ENCODE results near the gene LRIF1.
"Not testable (repeated sequence)": the region's sequence is repeated elsewhere in the genome, so short reads cannot be mapped to it uniquely, and the experiment has no call there.

Gene LRIF1, protein sequence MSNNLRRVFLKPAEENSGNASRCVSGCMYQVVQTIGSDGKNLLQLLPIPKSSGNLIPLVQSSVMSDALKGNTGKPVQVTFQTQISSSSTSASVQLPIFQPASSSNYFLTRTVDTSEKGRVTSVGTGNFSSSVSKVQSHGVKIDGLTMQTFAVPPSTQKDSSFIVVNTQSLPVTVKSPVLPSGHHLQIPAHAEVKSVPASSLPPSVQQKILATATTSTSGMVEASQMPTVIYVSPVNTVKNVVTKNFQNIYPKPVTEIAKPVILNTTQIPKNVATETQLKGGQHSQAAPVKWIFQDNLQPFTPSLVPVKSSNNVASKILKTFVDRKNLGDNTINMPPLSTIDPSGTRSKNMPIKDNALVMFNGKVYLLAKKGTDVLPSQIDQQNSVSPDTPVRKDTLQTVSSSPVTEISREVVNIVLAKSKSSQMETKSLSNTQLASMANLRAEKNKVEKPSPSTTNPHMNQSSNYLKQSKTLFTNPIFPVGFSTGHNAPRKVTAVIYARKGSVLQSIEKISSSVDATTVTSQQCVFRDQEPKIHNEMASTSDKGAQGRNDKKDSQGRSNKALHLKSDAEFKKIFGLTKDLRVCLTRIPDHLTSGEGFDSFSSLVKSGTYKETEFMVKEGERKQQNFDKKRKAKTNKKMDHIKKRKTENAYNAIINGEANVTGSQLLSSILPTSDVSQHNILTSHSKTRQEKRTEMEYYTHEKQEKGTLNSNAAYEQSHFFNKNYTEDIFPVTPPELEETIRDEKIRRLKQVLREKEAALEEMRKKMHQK

DNA sequence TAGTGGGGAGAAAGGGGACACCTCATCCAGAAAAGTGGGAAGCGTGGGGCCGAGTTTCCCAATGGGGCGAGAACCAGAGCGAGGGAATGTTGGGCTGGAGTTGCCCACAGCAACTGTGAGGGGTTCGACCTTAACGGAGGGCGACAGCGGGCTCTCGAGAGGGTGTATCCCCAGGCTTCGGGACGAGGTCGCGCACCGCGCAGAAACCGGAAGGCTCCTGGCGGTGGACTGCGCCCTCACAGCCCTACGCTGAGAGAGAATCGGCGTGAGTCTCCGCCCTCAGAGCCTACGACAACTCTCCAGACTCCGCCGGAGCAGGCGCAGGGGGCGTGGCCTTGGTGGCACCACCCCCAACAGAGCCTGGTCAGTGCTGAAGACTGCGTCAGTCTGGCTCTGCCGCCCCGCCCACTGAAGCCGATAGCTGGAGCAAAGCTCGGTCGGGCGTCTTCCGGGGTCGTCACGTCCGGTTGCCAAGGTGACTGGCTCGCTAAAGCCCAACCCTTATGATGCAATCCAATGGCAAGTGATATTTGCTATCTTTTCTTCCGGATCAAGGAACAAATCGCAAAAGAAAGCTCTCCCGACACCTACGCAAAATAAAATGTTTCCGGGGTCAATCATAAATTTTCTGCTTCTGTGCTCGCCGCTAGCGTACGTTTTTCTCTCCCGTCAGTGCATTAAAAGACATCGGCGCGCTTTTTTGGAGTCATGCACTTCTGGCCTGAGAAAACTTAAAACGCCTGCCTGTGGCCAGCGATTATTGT, at the start of gene LRIF1:
Gene LRIF1, minus strand, starts transcription at position 232 of the 764 bp plus-strand sequence. CDS start 234 bp downstream, outside the sequence.
- peak; percentile 96 for DNase-seq

DNA sequence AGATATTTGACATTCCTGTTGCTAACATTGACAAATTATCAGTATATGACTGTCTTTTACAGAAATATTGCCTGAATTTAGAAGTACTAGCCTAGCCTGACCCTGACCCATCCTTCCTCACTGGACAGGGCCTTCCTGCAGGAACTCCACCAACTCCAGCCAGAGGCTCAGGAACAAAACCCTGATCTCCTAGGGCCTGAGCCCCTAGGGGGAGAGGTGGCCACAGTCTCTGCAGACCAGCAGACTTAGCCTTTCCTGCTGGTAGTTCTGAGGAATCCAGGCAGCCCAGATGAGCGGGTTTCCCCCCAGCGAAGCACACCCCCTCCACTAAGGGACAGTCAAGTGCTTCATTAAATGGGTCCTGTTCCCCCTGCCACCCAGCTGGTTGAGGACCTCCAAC, 44.3 kb upstream of the LRIF1 start:
- DNase-seq, result no peak

DNA sequence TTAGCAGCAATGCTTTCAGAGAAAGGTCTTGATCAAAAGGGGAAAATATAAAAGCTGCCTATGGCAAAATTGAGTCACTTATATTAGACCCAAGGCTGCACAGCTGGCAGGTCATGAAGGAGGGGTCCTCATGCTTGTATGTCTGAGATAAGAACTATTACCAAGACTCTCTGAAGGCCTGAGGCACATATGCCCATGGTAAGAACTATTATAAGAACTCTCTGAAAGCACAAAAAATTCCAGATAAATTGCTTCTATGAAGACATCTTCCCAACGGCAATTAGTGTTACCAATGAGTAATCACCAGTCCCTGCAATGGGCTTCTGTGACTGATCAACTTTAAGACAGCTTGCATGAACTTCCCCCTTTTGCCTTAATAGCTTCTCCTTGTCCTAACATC, 42.8 kb upstream of the LRIF1 start:
- DNase-seq, result no peak

DNA sequence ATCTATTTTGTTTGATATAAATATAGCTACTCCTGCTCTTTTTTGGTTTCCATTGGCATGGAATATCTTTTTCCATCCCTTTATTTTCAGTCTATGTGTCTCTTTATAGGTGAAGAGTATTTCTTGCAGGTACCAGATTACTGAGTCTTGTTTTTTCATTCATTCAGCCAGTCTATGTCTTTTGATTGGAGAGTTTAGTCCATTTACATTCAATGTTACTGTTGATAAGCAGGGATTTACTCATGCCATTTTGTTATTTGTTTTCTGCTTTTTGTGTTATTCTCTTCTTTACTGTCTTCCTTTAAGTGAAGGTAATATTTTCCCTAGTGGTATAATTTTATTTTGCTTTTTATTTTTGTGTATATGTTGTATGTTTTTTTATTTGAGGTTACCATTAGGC, 35.9 kb upstream of the LRIF1 start:
- DNase-seq, result not testable (repeated sequence)

DNA sequence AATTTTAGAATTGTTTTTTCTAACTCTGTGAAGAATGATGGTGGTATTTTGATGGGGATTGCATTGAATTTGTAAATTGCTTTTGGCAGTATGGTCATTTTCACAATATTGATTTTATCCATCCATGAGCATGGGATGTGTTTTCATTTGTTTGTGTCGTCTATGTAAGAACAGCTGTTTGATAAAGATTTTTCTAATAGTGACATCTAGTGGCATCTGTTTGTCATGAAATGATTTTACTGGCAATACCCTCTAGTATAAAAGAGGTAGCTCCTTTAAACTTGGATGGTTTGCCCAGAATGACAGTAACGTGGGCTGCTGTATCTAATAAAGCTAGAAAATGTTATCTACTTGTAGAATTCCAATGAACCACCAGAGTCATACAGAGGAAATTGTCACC, 28.6 kb upstream of the LRIF1 start:
- not testable (repeated sequence) for DNase-seq

DNA sequence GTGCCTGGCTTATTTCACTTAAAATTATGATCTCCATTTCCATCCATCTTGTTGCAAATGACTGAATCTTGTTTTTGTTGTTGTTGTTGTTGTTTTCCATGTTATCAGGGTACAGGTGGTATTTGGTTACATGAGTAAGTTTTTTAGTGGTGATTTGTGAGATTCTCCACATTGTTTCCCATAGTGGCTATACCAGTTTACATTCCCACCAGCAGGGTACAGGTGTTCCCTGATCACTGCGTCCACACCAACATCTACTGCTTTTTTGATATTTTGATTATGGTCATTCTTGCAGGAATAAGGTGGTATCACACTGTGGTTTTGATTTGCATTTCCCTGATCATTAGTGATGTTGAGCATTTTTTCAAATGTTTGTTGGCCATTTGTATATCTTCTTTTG, 27.6 kb upstream of the LRIF1 start:
- DNase-seq, result not testable (repeated sequence)

DNA sequence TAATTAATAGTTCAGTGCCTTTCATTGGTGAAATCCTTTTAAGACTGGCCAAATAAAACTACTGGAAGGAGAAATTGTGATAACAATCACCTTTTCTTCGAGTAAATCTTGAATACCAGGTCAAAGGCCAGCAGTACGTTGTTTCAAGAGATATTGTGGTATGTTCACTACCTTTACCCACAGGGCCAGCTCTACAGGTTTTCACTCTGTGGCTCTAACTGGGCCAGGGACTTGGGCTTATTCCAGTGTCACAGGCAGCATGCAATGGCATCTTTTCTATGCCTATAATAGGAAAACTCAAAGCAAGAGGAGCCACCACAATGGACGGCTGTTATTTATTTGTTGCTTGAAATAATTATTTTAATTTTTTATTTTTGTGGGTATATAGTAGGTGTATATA, 26.8 kb upstream of the LRIF1 start:
- DNase-seq, result no peak

DNA sequence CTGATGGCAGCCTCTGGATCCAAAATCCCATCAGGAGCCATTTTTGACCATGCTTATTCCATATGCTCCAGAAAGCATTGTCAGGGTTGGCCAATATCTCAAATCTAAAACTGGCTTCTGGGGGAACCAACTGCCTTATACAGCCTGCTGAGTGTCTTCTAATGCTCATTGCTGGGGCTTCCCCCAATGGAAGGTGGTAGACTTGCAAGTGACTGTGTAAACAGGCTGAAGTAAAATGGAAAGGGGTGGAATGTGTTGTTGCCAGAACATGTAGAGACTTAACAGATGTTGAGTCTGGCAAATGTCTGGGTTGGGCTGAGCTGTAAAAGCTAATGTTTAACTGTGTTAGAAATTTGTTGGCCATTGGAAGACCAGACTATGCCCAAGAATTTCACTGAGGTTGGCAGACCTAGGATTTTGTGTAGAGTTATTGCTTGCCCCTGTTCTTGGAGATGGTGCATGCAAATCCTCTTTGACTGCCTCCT, 22.7 kb upstream of the LRIF1 start:
- no peak for DNase-seq

DNA sequence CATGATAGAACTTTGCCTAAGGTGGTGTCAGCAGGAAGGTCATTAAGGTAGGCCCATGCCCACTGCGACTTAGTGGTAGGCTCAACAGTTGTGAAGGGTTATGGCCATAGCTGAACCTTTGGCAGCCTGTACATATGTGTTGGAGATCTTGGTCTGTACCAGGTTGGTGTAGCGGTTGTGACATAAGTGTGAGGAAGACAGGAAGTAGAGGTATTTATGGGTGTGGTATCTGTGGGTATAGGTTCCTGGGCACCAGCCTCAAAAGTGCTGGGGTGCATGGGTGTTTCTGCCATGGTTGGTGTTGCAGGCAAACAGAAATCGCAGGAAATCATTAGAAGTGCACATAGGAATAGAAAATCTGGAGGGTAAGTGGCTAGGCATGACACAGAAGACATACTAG, 18.6 kb upstream of the LRIF1 start:
- DNase-seq, result no peak

DNA sequence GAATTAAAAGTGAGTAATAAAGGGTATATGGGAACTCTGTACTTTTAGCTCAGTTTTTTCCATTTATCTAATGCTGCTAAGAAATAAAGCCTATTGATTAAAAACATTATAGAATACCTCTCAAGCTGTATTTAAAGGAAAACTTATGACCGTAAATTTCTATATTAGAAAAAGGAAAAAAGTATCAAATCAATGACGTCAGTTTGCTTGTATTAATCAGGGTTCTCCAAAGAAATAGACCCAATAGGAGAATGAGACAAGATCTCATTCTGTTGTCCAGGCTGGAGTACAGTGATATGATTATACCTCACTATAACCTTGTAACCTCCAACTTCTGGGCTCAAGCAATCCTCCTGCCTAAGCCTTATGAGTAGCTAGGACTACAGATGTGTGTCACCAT, 15.4 kb upstream of the LRIF1 start:
- no peak for DNase-seq

DNA sequence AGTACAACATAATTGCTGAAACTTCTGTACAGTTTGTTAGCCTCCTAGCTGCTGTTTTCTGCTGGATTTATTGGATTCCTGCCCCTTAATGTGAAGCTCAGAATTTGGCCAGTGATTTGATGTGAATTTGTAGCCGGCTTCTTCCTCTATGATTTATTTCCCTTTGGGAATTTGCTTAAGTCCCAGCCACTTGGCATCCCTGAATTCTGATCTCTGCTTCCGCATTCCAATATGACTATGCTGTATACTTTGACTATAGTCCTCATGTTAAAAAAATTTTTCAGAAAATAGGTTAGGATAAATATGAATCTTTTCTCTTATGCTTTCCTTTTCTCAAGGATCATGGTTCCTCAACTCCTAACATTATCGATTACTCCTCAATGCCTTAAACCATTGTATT, 12.4 kb upstream of the LRIF1 start:
- no peak for DNase-seq

DNA sequence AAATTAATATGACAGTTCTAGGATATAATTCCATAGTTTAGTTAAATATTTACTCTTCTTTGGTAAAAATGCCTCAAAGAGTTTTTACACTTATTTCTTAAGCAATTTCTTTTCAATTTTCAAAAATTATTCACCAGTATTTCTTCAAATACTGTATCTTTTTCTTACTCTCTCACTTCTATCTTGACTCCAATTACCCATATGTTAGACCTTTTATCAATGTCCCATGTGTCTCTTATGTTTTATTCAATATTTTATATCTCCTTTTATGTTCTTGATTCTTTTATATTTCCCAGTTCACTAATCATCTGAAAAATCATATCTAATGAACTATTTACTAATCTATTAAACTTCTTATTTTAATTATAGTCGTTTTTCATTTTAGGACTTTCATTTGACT, 11.5 kb upstream of the LRIF1 start:
- no peak for DNase-seq

DNA sequence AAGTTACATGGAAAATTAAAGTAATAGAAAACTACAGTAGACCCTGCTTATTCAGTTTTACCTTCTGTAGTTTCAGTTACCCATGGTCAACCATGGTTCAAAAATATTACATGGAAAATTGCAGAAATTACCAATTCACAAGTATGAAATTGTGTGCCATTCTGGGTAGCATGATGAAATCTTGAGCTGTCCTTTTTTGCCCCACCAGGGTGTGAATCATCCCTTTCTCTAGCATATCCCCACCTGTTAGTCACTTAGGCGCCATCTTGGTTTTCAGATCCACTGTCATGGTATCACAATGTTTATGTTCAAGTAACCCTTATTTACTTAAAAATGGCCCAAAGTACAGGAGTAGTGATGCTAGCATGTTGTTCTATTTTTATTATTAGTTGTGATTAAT, 3.5 kb upstream of the LRIF1 start:
- no peak for DNase-seq

DNA sequence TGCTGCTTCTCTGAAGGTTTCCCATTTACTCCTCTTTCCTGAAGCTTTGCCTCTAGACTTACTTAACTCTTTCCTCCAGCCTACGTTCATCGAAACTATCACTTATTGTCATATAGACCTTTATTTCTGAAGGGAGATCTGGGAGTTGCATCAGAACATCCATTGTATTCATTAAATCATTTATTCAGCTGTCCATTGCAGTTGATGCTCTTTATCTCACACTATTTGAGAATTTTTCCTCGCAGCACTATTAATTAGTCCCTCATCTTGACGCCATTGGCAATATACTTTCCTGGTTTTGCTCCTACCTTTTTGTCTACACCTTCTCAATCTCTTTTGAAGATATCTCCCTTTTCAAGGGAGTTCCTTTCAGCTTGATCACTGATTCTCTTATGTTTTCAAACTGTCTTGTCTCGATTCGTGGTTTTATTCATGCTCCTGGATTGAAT, 757 bp upstream of the LRIF1 start:
- no peak for DNase-seq

DNA sequence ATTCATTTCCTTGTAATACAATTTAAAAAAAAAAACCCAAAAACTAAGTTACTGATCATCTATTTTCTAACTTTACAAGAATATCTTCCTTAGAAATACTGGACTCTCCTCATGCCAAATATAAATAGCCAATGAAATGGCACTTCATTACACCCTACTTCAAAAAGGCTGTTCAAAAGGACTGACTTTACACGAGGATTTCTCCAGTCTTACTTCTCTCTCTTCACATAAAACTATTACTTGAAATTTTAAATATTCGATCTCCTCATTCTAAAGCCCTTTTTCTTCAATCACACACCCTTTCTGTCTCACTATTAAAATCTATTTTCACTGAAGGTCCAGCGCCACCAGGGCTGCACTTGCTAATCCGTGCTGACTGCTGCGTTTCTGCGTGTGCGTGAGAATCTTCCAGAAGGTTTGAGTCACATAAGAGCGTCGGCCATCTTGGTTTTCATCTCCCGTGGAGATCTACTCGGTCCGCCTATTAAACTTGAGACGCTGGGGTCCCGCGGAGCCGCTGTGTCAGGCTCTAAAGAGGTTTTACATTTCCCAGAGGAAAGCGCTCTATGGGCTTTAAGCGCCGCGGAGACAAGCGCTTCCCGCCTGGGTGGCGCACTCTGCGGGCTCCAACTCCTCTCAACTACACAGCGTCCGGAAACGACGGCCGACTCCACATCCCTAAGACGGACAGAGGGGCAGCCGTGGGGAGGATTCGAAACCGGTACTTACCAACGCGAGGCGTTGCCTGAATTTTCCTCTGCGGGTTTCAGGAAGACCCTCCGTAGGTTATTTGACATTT, 631 bp downstream of the LRIF1 start:
- DNase-seq, result peak; percentile 74

DNA sequence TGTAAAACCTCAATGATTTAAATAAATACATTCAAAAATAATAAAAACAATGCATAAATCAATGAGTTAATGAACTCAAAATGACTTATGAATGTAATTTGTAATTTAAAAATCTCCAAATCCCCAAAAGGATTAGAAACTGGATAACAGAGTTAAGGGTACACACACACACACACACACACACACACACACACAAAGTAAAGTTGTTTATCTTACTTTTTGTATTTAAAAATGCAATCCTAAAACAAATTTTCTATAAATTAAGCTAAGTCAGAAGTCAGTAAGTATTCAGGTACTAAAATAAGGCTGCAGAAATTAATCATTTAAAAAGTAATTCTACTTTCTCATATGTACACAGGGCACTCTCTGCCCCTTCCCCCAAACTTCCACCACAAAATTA, 1.8 kb downstream of the LRIF1 start:
- DNase-seq, result no peak

DNA sequence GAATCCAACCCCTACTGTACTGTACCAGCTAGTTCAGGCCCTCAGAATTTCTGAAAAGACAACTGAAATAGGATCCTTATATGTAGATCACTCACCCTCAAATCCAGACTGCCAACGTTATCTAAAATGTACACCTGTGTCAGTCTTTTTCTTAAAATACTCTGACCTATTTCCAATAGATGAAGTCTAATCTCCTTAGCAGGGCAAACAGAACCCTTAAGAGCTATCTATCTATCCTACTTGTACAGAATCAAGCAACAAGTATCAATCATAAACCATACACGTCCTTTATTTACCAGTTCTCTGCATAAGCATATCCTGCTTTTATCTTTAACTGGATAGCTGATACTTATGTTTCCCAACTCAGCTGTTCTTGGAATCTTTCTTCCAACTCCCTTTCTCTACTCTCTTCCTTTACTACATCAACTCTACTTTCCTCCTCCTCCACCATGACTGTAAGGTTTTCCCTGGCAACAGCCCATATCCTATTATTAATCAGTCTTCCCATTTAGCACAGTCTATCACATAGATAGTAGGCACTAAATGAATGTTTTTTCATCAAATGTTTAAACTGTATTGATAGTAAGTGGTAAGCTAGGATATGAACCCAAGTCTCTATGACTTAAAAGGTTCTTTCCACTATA, 2.8 kb downstream of the LRIF1 start:
- no peak for DNase-seq

DNA sequence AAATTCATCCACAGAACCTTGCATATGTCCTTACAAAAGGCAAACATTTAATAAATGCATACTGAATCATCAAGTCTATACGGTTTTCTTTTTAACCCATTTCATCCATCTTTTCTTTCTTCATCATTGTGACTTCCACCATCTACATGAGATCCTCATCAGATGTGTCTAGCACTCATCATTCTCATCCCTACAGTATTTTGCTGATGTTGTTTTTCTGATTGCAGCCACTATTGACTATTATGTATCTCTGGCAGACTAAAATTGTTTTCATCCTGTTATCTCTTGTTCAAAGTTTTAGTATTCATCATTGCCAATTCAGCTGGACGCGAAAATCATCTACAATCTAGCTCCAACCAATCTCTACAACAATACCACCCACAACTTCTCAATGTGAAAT, 5.9 kb downstream of the LRIF1 start:
- DNase-seq, result no peak

DNA sequence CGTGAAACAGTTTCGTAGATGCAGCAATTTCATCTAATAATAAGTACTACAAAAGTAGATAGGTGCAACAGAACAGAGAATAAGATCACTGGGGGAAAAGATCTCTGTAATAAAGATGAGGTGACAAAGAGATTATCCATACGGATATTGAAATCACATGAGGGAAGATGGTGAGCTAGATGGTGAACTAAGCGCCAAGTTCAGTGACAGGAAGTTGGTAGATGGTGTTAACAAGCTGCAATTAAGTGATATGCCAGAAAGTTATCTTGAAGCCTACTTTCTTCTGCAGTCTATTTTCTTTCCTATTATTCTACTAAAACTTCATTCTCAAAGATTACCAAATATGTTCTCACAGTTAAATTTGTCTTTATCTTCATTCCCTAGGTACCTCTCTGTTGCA, 7.1 kb downstream of the LRIF1 start:
- DNase-seq, result no peak

DNA sequence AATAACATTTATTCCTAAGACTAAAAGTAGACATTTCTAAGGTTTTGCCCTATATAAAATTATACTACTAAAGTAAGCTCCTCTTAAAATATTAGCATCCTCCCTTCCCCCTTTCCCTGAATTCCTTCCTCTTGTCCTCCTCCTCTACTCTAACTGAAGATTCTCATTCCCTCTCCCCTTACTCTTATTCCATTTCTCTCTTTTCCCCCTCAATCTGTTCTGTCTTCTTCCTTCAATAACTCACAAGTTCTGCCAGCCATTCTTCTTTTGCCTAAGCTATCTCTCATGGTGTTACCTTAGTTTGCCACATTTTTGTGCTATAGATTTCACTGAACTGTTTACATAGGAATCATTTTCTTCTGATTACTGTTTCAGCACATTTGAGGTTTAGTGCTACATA, 10.7 kb downstream of the LRIF1 start:
- DNase-seq, result no peak

DNA sequence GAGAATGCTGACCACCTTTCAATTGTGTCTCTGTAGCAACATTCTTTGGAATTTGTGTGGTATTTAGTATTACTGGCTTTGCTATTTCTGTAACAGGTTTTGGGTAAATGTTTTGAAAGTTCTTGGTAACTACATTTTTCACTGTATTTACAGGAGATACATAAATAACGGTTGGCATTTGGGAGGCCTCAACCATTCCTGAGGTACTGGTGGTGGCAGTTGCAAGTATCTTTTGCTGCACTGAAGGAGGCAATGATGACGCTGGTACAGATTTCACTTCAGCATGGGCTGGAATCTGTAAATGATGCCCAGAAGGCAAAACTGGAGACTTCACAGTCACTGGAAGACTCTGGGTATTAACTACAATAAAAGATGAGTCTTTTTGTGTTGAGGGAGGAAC, 11.7 kb downstream of the LRIF1 start:
- no peak for DNase-seq

DNA sequence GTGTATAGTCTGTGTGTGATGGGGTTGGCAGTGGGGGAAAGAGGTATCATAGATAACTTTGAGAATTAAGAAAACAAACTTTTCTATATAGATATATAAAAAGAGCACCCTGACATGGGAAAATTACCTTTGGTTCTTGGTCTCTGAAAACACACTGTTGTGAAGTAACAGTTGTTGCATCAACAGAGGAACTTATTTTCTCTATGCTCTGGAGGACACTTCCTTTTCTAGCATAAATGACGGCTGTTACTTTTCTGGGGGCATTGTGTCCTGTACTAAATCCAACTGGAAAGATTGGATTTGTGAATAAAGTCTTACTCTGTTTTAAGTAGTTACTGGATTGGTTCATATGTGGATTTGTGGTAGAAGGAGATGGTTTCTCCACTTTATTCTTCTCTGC, 12.6 kb downstream of the LRIF1 start:
- no peak for DNase-seq

Measured in midbrain (tissue), 1 donor.